Measurements from ENCODE around the gene LTBP3.
A peak's percentile ranks its signal among the peaks of the same experiment; 100 is the strongest.

The LTBP3 gene

DNA sequence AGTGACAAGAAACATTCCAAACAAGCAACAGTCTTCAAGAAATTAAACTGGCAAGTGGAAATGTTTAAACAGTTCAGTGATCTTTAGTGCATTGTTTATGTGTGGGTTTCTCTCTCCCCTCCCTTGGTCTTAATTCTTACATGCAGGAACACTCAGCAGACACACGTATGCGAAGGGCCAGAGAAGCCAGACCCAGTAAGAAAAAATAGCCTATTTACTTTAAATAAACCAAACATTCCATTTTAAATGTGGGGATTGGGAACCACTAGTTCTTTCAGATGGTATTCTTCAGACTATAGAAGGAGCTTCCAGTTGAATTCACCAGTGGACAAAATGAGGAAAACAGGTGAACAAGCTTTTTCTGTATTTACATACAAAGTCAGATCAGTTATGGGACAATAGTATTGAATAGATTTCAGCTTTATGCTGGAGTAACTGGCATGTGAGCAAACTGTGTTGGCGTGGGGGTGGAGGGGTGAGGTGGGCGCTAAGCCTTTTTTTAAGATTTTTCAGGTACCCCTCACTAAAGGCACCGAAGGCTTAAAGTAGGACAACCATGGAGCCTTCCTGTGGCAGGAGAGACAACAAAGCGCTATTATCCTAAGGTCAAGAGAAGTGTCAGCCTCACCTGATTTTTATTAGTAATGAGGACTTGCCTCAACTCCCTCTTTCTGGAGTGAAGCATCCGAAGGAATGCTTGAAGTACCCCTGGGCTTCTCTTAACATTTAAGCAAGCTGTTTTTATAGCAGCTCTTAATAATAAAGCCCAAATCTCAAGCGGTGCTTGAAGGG, 53.3 kb downstream of the LTBP3 start:
- no peak for DNase-seq

GRCh38 chr11:65503949-65504673, 54.0 kb downstream of the LTBP3 start:
- no peak for DNase-seq

GRCh38 chr11:65503368-65503948, 54.7 kb downstream of the LTBP3 start:
- no peak for DNase-seq

DNA sequence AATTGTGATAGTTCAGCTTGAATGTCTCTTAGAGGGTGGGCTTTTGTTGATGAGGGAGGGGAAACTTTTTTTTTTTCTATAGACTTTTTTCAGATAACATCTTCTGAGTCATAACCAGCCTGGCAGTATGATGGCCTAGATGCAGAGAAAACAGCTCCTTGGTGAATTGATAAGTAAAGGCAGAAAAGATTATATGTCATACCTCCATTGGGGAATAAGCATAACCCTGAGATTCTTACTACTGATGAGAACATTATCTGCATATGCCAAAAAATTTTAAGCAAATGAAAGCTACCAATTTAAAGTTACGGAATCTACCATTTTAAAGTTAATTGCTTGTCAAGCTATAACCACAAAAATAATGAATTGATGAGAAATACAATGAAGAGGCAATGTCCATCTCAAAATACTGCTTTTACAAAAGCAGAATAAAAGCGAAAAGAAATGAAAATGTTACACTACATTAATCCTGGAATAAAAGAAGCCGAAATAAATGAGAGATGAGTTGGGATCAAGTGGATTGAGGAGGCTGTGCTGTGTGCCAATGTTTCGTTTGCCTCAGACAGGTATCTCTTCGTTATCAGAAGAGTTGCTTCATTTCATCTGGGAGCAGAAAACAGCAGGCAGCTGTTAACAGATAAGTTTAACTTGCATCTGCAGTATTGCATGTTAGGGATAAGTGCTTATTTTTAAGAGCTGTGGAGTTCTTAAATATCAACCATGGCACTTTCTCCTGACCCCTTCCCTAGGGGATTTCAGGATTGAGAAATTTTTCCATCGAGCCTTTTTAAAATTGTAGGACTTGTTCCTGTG, 55.4 kb downstream of the LTBP3 start:
- DNase-seq: no peak

- no peak for DNase-seq
Observed at GRCh38 chr11:65502274-65502554, 55.9 kb downstream of the LTBP3 start.

- no peak for DNase-seq
Observed at GRCh38 chr11:65501472-65502273, 56.5 kb downstream of the LTBP3 start.

DNA sequence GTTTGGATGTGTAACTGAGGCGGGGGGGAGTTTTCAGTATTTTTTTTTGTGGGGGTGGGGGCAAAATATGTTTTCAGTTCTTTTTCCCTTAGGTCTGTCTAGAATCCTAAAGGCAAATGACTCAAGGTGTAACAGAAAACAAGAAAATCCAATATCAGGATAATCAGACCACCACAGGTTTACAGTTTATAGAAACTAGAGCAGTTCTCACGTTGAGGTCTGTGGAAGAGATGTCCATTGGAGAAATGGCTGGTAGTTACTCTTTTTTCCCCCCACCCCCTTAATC, 57.0 kb downstream of the LTBP3 start:
- DNase-seq: no peak

DNA sequence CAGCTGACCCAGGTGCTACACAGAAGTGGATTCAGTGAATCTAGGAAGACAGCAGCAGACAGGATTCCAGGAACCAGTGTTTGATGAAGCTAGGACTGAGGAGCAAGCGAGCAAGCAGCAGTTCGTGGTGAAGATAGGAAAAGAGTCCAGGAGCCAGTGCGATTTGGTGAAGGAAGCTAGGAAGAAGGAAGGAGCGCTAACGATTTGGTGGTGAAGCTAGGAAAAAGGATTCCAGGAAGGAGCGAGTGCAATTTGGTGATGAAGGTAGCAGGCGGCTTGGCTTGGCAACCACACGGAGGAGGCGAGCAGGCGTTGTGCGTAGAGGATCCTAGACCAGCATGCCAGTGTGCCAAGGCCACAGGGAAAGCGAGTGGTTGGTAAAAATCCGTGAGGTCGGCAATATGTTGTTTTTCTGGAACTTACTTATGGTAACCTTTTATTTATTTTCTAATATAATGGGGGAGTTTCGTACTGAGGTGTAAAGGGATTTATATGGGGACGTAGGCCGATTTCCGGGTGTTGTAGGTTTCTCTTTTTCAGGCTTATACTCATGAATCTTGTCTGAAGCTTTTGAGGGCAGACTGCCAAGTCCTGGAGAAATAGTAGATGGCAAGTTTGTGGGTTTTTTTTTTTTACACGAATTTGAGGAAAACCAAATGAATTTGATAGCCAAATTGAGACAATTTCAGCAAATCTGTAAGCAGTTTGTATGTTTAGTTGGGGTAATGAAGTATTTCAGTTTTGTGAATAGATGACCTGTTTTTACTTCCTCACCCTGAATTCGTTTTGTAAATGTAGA, 57.6 kb downstream of the LTBP3 start:
- DNase-seq: peak; percentile 77

DNA sequence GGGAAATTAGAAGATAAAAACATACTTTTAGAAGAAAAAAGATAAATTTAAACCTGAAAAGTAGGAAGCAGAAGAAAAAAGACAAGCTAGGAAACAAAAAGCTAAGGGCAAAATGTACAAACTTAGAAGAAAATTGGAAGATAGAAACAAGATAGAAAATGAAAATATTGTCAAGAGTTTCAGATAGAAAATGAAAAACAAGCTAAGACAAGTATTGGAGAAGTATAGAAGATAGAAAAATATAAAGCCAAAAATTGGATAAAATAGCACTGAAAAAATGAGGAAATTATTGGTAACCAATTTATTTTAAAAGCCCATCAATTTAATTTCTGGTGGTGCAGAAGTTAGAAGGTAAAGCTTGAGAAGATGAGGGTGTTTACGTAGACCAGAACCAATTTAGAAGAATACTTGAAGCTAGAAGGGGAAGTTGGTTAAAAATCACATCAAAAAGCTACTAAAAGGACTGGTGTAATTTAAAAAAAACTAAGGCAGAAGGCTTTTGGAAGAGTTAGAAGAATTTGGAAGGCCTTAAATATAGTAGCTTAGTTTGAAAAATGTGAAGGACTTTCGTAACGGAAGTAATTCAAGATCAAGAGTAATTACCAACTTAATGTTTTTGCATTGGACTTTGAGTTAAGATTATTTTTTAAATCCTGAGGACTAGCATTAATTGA, 58.3 kb downstream of the LTBP3 start:
- DNase-seq: no peak

DNA sequence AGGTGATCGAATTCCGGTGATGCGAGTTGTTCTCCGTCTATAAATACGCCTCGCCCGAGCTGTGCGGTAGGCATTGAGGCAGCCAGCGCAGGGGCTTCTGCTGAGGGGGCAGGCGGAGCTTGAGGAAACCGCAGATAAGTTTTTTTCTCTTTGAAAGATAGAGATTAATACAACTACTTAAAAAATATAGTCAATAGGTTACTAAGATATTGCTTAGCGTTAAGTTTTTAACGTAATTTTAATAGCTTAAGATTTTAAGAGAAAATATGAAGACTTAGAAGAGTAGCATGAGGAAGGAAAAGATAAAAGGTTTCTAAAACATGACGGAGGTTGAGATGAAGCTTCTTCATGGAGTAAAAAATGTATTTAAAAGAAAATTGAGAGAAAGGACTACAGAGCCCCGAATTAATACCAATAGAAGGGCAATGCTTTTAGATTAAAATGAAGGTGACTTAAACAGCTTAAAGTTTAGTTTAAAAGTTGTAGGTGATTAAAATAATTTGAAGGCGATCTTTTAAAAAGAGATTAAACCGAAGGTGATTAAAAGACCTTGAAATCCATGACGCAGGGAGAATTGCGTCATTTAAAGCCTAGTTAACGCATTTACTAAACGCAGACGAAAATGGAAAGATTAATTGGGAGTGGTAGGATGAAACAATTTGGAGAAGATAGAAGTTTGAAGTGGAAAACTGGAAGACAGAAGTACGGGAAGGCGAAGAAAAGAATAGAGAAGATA, 59.0 kb downstream of the LTBP3 start, which contains the start of gene MALAT1:
Gene MALAT1 (plus strand): TSS at position 69 of the 736 bp plus-strand sequence.
- DNase-seq: peak; percentile 99

DNA sequence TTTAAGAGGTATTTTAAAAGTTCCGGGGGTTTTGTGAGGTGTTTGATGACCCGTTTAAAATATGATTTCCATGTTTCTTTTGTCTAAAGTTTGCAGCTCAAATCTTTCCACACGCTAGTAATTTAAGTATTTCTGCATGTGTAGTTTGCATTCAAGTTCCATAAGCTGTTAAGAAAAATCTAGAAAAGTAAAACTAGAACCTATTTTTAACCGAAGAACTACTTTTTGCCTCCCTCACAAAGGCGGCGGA, 59.5 kb downstream of the LTBP3 start:
- DNase-seq: no peak

GRCh38 chr11:65498042-65498726, 60.0 kb downstream of the LTBP3 start:
- DNase-seq: peak; percentile 86

- peak; percentile 100 for DNase-seq
Observed at GRCh38 chr11:65497141-65498041, 60.8 kb downstream of the LTBP3 start.

GRCh38 chr11:65496304-65497140, 61.6 kb downstream of the LTBP3 start:
- DNase-seq: no peak

GRCh38 chr11:65493367-65494176, 64.6 kb downstream of the LTBP3 start:
- DNase-seq: no peak

- no peak for DNase-seq
Observed at GRCh38 chr11:65492637-65493366, 65.4 kb downstream of the LTBP3 start.

DNA sequence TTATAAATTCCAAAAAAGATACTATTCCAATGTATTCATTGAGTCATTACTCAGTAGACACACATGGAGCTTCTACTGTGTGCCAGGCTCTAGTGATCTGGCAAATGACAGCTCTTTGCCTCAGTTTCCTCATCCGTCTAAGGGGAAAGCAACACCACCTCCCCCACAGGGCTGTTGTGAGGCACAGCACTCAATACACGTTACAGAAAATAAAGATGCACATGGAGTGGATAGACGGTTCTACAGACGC, 65.8 kb downstream of the LTBP3 start:
- DNase-seq: no peak
